Dendritic cell treated with granulocyte-macrophage colony-stimulating factor and Interleukin-4, amounts not matched to agents 40 ng/mL and 50 ng/mL, for 4 days (primary cell): ENCODE results near the gene DGKA.
"Not testable (repeated sequence)": the region's sequence is repeated elsewhere in the genome, so short reads cannot be mapped to it uniquely, and the experiment has no call there.

Experiments
- H3K27ac Mint-ChIP-seq: one replicate; pipeline ENCODE4 v1.8.0; 2022; ENCODE audit warnings: mild to moderate bottlenecking, mixed read lengths
- H3K27me3 Mint-ChIP-seq: one replicate; pipeline ENCODE4 v1.8.0; 2022; ENCODE audit warnings: mild to moderate bottlenecking, mixed read lengths
- H3K36me3 Mint-ChIP-seq: one replicate; pipeline ENCODE4 v1.8.0; 2022; ENCODE audit warnings: low read depth, mixed read lengths
- H3K4me1 Mint-ChIP-seq: one replicate; pipeline ENCODE4 v1.8.0; 2022; ENCODE audit warnings: low read depth, mixed read lengths
- H3K4me3 Mint-ChIP-seq: one replicate; pipeline ENCODE4 v1.8.0; 2022; ENCODE audit warnings: mild to moderate bottlenecking, moderate library complexity, mixed read lengths
- H3K9me3 Mint-ChIP-seq: one replicate; pipeline ENCODE4 v1.8.0; 2022; ENCODE audit warnings: mixed read lengths
- intact Hi-C: fragments of 100-400 bp; cut with micrococcal nuclease; formaldehyde crosslinking; loops from one replicate; pipeline ENCODE4 v1.15.0; 2022

DGKA gene

DNA sequence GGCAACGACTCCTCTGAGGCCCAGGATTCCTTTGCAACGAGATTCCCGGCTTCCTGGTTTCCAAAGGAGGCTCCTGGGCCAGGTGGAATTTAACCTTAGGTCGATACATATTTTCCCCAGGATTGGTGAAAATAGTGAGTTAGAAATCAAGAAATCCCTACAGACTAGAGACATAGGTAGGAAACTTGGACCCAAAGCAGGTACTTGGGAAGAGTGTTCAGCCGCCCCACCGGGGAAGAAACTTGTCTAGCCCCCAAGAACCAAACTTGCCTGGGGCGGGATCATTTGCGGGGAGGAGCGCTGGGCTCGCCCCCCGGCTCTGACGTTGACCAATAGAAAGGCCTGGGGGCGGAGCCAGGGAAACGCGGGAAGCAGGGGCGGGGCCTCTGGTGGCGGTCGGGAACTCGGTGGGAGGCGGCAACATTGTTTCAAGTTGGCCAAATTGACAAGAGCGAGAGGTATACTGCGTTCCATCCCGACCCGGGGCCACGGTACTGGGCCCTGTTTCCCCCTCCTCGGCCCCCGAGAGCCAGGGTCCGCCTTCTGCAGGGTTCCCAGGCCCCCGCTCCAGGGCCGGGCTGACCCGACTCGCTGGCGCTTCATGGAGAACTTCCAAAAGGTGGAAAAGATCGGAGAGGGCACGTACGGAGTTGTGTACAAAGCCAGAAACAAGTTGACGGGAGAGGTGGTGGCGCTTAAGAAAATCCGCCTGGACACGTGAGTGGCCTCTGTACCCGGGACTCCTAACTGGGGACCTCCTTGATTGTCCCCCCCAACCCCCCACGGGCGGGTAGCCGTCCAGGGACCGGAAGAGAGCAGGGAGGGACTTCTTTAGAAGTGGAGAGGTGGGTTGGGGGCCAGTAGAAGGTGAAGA, 35.7 kb downstream of the DGKA start, which contains the start of gene CDK2:
Gene CDK2 (plus strand): TSS at position 423 of the 874 bp plus-strand sequence. CDS start 179 bp downstream, at position 602.
- intact Hi-C loops = no loop called here
- Mint-ChIP-seq H3K4me3 (peak within 1 kb of the TSS; percentile 86), H3K27me3 (no peaks in the 10 kb centered on the region)

DNA sequence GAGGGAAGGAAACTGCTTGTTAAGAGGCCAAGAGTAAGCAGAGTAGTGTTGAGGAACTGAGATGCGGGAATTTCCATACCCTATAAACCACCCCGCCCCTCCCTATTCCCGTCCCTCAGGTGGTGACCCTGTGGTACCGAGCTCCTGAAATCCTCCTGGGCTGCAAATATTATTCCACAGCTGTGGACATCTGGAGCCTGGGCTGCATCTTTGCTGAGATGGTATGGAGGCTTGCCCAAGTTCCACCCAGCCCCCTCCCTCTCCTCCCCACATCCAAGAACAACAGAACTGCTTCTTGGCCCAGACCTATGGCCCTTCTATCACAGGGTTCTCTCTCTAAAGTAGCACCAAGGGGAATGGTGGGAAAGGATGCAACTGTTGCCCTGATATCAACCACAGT, 38.4 kb downstream of the DGKA start:
- Mint-ChIP-seq H3K9me3 (no peaks in the 10 kb centered on the region), H3K27ac (no peak overlapping the region), H3K4me3 (no peak overlapping the region), H3K27me3 (no peaks in the 10 kb centered on the region), H3K36me3 (peaks cover 23% of the 10 kb centered on the region), H3K4me1 (peaks cover 37% of the 10 kb centered on the region)
- intact Hi-C loops = no loop called here

More for the DNA sequence above, 35.7 kb downstream of the DGKA start, which contains the start of gene CDK2:
- H3K4me1 Mint-ChIP-seq = peaks cover 37% of the 10 kb centered on the region
- peaks cover 23% of the 10 kb centered on the region for H3K36me3 Mint-ChIP-seq
- no peaks in the 10 kb centered on the region for H3K9me3 Mint-ChIP-seq
- peak within 1 kb of the TSS; percentile 80 for H3K27ac Mint-ChIP-seq

DNA sequence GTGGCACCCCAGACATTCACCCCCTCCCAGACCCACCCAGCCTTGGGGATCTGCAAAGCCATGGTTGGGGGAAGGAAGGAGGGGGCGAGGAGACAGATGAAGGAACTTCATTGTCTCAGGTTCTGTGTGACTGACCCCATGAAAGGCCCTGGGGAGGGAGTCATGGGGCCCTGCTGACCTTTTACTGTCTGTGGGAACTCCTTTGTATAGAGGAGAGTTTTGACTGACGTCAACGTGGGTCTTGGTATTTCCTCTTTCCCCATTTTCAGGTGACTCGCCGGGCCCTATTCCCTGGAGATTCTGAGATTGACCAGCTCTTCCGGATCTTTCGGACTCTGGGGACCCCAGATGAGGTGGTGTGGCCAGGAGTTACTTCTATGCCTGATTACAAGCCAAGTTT, 39.8 kb downstream of the DGKA start:
- intact Hi-C loops = no loop called here
- H3K4me3 Mint-ChIP-seq = no peak overlapping the region
- no peaks in the 10 kb centered on the region for H3K9me3 Mint-ChIP-seq
- peak overlapping the region; percentile 6 for H3K27ac Mint-ChIP-seq
- H3K27me3 Mint-ChIP-seq = no peaks in the 10 kb centered on the region
- peaks cover 32% of the 10 kb centered on the region for H3K4me1 Mint-ChIP-seq
- H3K36me3 Mint-ChIP-seq = peaks cover 23% of the 10 kb centered on the region

GRCh38 chr12:55972042-55972441, 41.1 kb downstream of the DGKA start:
- intact Hi-C loops = no loop called here
- H3K36me3 Mint-ChIP-seq = peaks cover 24% of the 10 kb centered on the region
- H3K27ac Mint-ChIP-seq = no peak overlapping the region
- peaks cover 30% of the 10 kb centered on the region for H3K4me1 Mint-ChIP-seq
- H3K9me3 Mint-ChIP-seq = no peaks in the 10 kb centered on the region
- no peaks in the 10 kb centered on the region for H3K27me3 Mint-ChIP-seq
- H3K4me3 Mint-ChIP-seq = no peak overlapping the region

- Mint-ChIP-seq H3K27me3 (no peaks in the 10 kb centered on the region), H3K9me3 (no peaks in the 10 kb centered on the region), H3K36me3 (peaks cover 26% of the 10 kb centered on the region), H3K4me1 (peaks cover 30% of the 10 kb centered on the region), H3K27ac (no peak overlapping the region), H3K4me3 (no peak overlapping the region)
- intact Hi-C loops = no loop called here
Measured at GRCh38 chr12:55972456-55972855, 41.5 kb downstream of the DGKA start.

DNA sequence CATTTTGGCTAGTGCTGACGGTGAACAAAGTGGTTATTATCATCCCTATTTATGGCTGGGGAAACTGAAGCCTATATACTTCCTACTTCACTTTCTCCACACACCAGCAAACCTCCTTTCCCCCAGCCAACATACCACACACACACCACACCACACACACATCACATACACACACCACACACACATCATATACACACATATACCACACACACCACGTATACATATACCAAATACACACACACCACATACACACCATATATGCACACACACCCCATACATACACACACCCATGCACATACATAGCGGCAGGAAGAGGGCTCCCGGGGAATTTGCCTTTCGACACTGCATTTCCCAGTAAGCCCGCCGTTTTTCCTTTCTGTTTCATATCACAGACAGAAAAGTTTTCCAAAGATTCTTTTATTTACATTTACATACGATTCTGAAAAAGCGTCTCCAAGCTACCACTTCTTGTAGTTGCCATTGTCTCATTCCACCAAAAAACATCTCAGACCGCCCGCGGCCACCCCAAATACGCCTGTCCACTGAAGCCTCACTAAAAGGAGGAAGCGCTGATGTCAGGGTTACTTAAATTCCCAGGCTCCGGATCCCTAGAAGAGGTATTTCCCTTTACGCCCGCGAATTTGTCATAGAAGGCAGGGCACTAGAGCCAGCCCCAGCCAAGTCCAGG, 42.1 kb downstream of the DGKA start:
- no peak overlapping the region for H3K27ac Mint-ChIP-seq
- no peaks in the 10 kb centered on the region for H3K9me3 Mint-ChIP-seq
- H3K36me3 Mint-ChIP-seq = peaks cover 31% of the 10 kb centered on the region
- peaks cover 30% of the 10 kb centered on the region for H3K4me1 Mint-ChIP-seq
- H3K27me3 Mint-ChIP-seq = no peaks in the 10 kb centered on the region
- H3K4me3 Mint-ChIP-seq = no peak overlapping the region
- intact Hi-C loops = no loop called here

DNA sequence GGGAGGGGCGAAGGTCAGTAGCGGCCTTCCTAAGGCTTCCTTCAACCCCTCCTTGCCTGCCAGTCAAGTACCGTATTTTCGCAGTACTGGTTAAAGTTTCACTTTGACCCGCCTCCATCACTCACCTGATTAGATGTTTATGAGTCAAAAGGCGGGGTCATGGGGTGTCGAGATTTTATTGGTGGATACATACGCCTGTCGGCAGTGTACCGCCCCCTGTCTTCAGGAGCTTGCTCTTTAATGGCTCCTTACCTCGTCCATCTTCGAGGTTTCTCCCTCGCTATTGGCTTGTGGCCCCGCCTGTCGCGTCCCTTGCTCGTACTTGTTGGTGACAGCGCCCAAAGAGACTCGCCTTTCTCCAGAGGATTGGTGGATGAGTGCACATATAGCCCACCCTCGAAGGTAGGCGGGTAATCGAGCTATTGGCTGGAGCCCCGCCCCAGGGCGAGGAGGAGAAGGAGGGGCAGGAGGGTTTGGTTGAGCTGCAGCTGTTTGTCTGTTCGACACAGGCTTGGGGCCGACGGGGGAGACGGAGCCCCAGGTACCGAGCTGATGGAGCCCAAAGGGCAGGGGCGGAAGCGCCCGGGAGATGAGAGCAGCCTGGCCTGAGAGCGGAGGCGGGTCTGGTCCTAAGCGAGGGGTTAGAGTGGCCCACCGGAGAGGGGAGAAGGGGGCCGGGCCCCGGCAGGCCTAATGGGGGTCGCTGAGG, 42.8 kb downstream of the DGKA start, which contains the start of gene RAB5B:
Gene RAB5B (plus strand): TSS at position 480 of the 709 bp plus-strand sequence. CDS start 12,883 bp downstream, outside the sequence.
- H3K4me1 Mint-ChIP-seq = peaks cover 34% of the 10 kb centered on the region
- H3K27me3 Mint-ChIP-seq = no peaks in the 10 kb centered on the region
- H3K36me3 Mint-ChIP-seq = peaks cover 37% of the 10 kb centered on the region
- H3K27ac Mint-ChIP-seq = no peak within 1 kb of the TSS
- H3K4me3 Mint-ChIP-seq = no peak within 1 kb of the TSS
- no peaks in the 10 kb centered on the region for H3K9me3 Mint-ChIP-seq
- intact Hi-C loops = no loop called here

GRCh38 chr12:55974308-55974730, 43.4 kb downstream of the DGKA start:
- H3K27ac Mint-ChIP-seq = no peak overlapping the region
- H3K36me3 Mint-ChIP-seq = peaks cover 43% of the 10 kb centered on the region
- intact Hi-C loops = no loop called here
- no peak overlapping the region for H3K4me3 Mint-ChIP-seq
- no peaks in the 10 kb centered on the region for H3K9me3 Mint-ChIP-seq
- H3K27me3 Mint-ChIP-seq = no peaks in the 10 kb centered on the region
- peaks cover 34% of the 10 kb centered on the region for H3K4me1 Mint-ChIP-seq

- H3K4me3 Mint-ChIP-seq = no peak overlapping the region
- no peaks in the 10 kb centered on the region for H3K27me3 Mint-ChIP-seq
- H3K4me1 Mint-ChIP-seq = peaks cover 50% of the 10 kb centered on the region
- no peaks in the 10 kb centered on the region for H3K9me3 Mint-ChIP-seq
- peaks cover 56% of the 10 kb centered on the region for H3K36me3 Mint-ChIP-seq
- H3K27ac Mint-ChIP-seq = peak overlapping the region; percentile 38
- intact Hi-C loops = no loop called here
Measured at GRCh38 chr12:55978393-55978792, 47.4 kb downstream of the DGKA start.

DNA sequence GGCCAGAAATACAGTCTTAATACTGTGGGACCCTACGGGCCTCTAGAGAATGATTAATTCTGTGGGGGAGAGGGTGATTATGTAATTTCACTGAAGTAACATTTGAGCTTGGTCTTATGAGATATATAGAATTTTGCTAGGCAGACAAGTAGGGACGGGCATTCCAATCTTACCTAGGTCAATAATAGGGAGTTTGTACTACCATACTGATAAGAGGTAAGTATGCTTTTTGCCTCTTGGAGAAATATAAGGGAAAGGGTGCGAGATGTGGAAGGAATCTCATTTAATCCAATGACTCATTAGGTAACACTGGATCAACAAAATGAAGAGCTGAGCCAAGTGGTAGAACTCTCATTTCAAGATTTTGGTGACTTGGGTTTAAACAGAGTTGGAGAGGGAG, 48.1 kb downstream of the DGKA start:
- H3K4me1 Mint-ChIP-seq = peaks cover 57% of the 10 kb centered on the region
- intact Hi-C loops = no loop called here
- H3K27me3 Mint-ChIP-seq = no peaks in the 10 kb centered on the region
- no peaks in the 10 kb centered on the region for H3K9me3 Mint-ChIP-seq
- H3K4me3 Mint-ChIP-seq = no peak overlapping the region
- H3K27ac Mint-ChIP-seq = no peak overlapping the region
- peaks cover 63% of the 10 kb centered on the region for H3K36me3 Mint-ChIP-seq

GRCh38 chr12:55981882-55982281, 50.9 kb downstream of the DGKA start:
- intact Hi-C loops, H3K9me3 Mint-ChIP-seq, H3K27ac Mint-ChIP-seq, H3K4me3 Mint-ChIP-seq, H3K27me3 Mint-ChIP-seq: not testable (repeated sequence)
- Mint-ChIP-seq H3K36me3 (peaks cover 79% of the 10 kb centered on the region), H3K4me1 (peaks cover 55% of the 10 kb centered on the region)

- H3K27me3 Mint-ChIP-seq = no peaks in the 10 kb centered on the region
- H3K4me1 Mint-ChIP-seq = peaks cover 50% of the 10 kb centered on the region
- intact Hi-C loops = no loop called here
- no peaks in the 10 kb centered on the region for H3K9me3 Mint-ChIP-seq
- no peak overlapping the region for H3K4me3 Mint-ChIP-seq
- no peak overlapping the region for H3K27ac Mint-ChIP-seq
- peaks cover 80% of the 10 kb centered on the region for H3K36me3 Mint-ChIP-seq
Measured at GRCh38 chr12:55982319-55982936, 51.5 kb downstream of the DGKA start.

GRCh38 chr12:55983232-55983842, 52.4 kb downstream of the DGKA start:
- Mint-ChIP-seq H3K27me3 (no peaks in the 10 kb centered on the region), H3K4me3 (no peak overlapping the region), H3K36me3 (peaks cover 82% of the 10 kb centered on the region), H3K4me1 (peaks cover 41% of the 10 kb centered on the region), H3K9me3 (no peaks in the 10 kb centered on the region), H3K27ac (peak overlapping the region; percentile 69)
- intact Hi-C loops = no loop called here
